ENCODE data around the gene FBXO28. TPM values are rescaled to one million over a fixed set of nuclear protein-coding genes. Genes with fewer than 3 reads are reported as not detected.

The FBXO28 gene
- total and polyA plus RNA-seq, 2 experiments from 2014 or later: 17.1 to 26.6 TPM

DNA sequence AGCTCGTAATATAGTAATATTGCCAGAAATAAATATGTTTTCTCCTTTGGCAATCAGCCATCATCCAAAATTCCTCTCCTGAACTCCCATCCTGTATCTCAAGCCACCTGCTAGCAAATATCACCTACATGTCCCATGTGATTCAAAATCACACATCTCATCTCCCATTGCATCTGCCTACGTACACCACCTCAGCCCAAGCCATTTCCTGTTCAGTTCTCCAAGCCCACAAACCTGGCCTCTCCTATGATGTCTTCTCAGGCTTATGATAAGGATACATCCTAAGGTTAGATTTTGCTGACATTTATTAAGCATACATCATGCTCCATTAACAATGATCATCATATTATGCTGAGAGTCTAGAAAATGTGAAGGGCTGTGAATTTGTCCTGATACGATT, 37.2 kb downstream of the FBXO28 start:
- Histone ChIP-seq H3K79me2 (peaks cover 4% of the 10 kb centered on the region), H2AFZ (no peak overlapping the region), H4K20me1 (ENCODE audit: insufficient read depth, poor library complexity, severe bottlenecking) (no peaks in the 10 kb centered on the region), H3K27ac (no peak overlapping the region), H3K4me2 (no peak overlapping the region), H3K27me3 (no peaks in the 10 kb centered on the region), H3K9me2 (replicated peaks; ENCODE audit: insufficient read depth) (no peaks in the 10 kb centered on the region), H3K4me1 (ENCODE audit: insufficient read depth) (no peaks in the 10 kb centered on the region), H3K36me3 (replicated peaks; ENCODE audit: insufficient read depth, low read depth) (no peaks in the 10 kb centered on the region), H3K9me3 (ENCODE audit: low read depth) (no peaks in the 10 kb centered on the region), H3K4me3 (no peak overlapping the region)
- 73% methylated on average over 3 of the region's 3 CpGs for WGBS (ENCODE audit: low lambda C conversion rate, missing lambda C conversion rate)
- TF ChIP-seq EZH2phosphoT487 (IDR thresholded peaks at IDR 0.05; ENCODE audit: low read depth, severe bottlenecking, unreplicated experiment) (no peak), EZH2 (IDR thresholded peaks at IDR 0.05; ENCODE audit: borderline replicate concordance) (no peak)
- TF ChIP-seq, protein P1, sequence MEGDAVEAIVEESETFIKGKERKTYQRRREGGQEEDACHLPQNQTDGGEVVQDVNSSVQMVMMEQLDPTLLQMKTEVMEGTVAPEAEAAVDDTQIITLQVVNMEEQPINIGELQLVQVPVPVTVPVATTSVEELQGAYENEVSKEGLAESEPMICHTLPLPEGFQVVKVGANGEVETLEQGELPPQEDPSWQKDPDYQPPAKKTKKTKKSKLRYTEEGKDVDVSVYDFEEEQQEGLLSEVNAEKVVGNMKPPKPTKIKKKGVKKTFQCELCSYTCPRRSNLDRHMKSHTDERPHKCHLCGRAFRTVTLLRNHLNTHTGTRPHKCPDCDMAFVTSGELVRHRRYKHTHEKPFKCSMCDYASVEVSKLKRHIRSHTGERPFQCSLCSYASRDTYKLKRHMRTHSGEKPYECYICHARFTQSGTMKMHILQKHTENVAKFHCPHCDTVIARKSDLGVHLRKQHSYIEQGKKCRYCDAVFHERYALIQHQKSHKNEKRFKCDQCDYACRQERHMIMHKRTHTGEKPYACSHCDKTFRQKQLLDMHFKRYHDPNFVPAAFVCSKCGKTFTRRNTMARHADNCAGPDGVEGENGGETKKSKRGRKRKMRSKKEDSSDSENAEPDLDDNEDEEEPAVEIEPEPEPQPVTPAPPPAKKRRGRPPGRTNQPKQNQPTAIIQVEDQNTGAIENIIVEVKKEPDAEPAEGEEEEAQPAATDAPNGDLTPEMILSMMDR (IDR thresholded peaks at IDR 0.05; ENCODE audit: poor library complexity): no peak
- DNase-seq (ENCODE audit: low spot score): no peak

DNA sequence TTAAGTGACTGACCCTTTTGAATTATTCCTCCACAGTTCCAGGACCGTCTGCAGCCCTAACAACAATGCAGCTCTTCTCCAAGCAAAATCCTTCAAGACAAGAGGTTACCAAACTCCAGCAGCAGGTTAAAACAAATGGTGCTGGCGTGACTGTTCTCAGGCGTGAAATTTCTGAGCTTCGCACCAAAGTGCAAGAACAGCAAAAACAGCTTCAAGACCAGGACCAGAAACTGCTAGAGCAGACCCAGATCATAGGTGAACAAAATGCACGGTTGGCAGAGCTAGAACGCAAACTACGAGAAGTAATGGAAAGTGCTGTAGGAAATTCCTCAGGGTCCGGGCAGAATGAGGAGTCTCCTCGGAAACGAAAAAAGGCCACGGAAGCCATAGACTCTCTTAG, 43.4 kb downstream of the FBXO28 start:
- no peaks in the 10 kb centered on the region for H3K27me3 ChIP-seq
- no peak overlapping the region for H3K27ac ChIP-seq
- DNase-seq (ENCODE audit: low spot score): no peak
- no peaks in the 10 kb centered on the region for H3K36me3 ChIP-seq (replicated peaks; ENCODE audit: insufficient read depth, low read depth)
- WGBS (ENCODE audit: low lambda C conversion rate, missing lambda C conversion rate): 96% methylated on average over 11 of the region's 11 CpGs
- peaks cover 4% of the 10 kb centered on the region for H3K79me2 ChIP-seq
- no peaks in the 10 kb centered on the region for H4K20me1 ChIP-seq (ENCODE audit: insufficient read depth, poor library complexity, severe bottlenecking)
- no peak overlapping the region for H3K4me2 ChIP-seq
- no peaks in the 10 kb centered on the region for H3K9me3 ChIP-seq (ENCODE audit: low read depth)
- no peaks in the 10 kb centered on the region for H3K9me2 ChIP-seq (replicated peaks; ENCODE audit: insufficient read depth)
- no peak overlapping the region for H3K4me3 ChIP-seq
- H3K4me1 ChIP-seq (ENCODE audit: insufficient read depth): no peaks in the 10 kb centered on the region
- H2AFZ ChIP-seq: no peak overlapping the region
- TF ChIP-seq EZH2 (IDR thresholded peaks at IDR 0.05; ENCODE audit: borderline replicate concordance) (no peak), EZH2phosphoT487 (IDR thresholded peaks at IDR 0.05; ENCODE audit: low read depth, severe bottlenecking, unreplicated experiment) (no peak)
- TF ChIP-seq, protein P1 (IDR thresholded peaks at IDR 0.05; ENCODE audit: poor library complexity): no peak

DNA sequence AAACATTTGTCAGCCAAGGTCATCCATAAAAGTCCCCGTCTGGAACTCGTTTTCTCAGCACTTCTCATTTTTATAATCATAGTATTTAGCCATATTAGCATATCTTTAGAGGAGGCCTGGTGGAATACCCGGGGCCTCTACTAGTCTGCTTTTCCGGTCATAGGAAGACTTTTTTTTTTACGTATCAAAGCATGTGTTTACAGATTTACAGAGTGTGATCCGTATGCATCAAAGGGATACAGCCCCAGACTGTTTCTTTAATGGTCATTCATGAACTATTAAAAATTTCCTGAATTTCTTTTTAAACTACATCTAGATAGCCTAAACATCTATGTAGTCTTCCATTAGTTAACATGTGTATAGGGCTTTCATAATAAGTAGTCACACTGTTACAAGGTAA, 45.6 kb downstream of the FBXO28 start:
- Histone ChIP-seq H3K9me2 (replicated peaks; ENCODE audit: insufficient read depth) (no peaks in the 10 kb centered on the region), H3K79me2 (no peaks in the 10 kb centered on the region), H3K27ac (no peak overlapping the region), H3K4me1 (ENCODE audit: insufficient read depth) (peaks cover 4% of the 10 kb centered on the region), H3K27me3 (no peaks in the 10 kb centered on the region), H2AFZ (no peak overlapping the region), H3K9me3 (ENCODE audit: low read depth) (no peaks in the 10 kb centered on the region), H3K4me2 (no peak overlapping the region), H3K4me3 (no peak overlapping the region), H4K20me1 (ENCODE audit: insufficient read depth, poor library complexity, severe bottlenecking) (no peaks in the 10 kb centered on the region), H3K36me3 (replicated peaks; ENCODE audit: insufficient read depth, low read depth) (no peaks in the 10 kb centered on the region)
- WGBS (ENCODE audit: low lambda C conversion rate, missing lambda C conversion rate): 45% methylated on average over 6 of the region's 6 CpGs
- no peak for DNase-seq (ENCODE audit: low spot score)
- no peak for TF ChIP-seq EZH2 (IDR thresholded peaks at IDR 0.05; ENCODE audit: borderline replicate concordance)
- no peak for TF ChIP-seq EZH2phosphoT487 (IDR thresholded peaks at IDR 0.05; ENCODE audit: low read depth, severe bottlenecking, unreplicated experiment)
- TF ChIP-seq, protein P1 (IDR thresholded peaks at IDR 0.05; ENCODE audit: poor library complexity): no peak

Data from hepatocyte (in vitro differentiated cells).